Measurements from ENCODE around the gene WDR91.
"Not testable (repeated sequence)": the region's sequence is repeated elsewhere in the genome, so short reads cannot be mapped to it uniquely, and the experiment has no call there.

The WDR91 gene

GRCh38 chr7:135178364-135178763 is 33.0 kb downstream of the WDR91 start:
- no peak for DNase-seq

GRCh38 chr7:135177028-135177696 is 34.2 kb downstream of the WDR91 start:
- DNase-seq: no peak

- no peak for DNase-seq
Measured at GRCh38 chr7:135175931-135176330, 35.4 kb downstream of the WDR91 start.

GRCh38 chr7:135174941-135175340 is 36.4 kb downstream of the WDR91 start:
- DNase-seq: no peak

GRCh38 chr7:135173916-135174315 is 37.4 kb downstream of the WDR91 start:
- not testable (repeated sequence) for DNase-seq

GRCh38 chr7:135171581-135172291 is 39.6 kb downstream of the WDR91 start:
- DNase-seq: not testable (repeated sequence)

GRCh38 chr7:135170998-135171481 is 40.3 kb downstream of the WDR91 start:
- not testable (repeated sequence) for DNase-seq

- DNase-seq: peak; percentile 95
Measured at GRCh38 chr7:135170274-135170997, 40.9 kb downstream of the WDR91 start, which contains the start of gene CYREN. TSS of gene CYREN (minus strand) at chr7:135170707. CDS start at chr7:135168922, 1,785 bp downstream.

- no peak for DNase-seq
Measured at GRCh38 chr7:135169964-135170273, 41.4 kb downstream of the WDR91 start.

GRCh38 chr7:135169141-135169963 is 42.0 kb downstream of the WDR91 start:
- DNase-seq: no peak

GRCh38 chr7:135168489-135169140 is 42.7 kb downstream of the WDR91 start:
- no peak for DNase-seq

- DNase-seq: no peak
Measured at GRCh38 chr7:135168001-135168400, 43.3 kb downstream of the WDR91 start.

- DNase-seq: no peak
Measured at GRCh38 chr7:135167365-135167917, 43.9 kb downstream of the WDR91 start.

GRCh38 chr7:135166338-135166990 is 44.9 kb downstream of the WDR91 start:
- no peak for DNase-seq

- DNase-seq: no peak
Measured at GRCh38 chr7:135165862-135166261, 45.5 kb downstream of the WDR91 start.

- DNase-seq: no peak
Measured at GRCh38 chr7:135164357-135165061, 46.8 kb downstream of the WDR91 start.

- DNase-seq: no peak
Measured at GRCh38 chr7:135162382-135163001, 48.8 kb downstream of the WDR91 start.

GRCh38 chr7:135161669-135162068 is 49.7 kb downstream of the WDR91 start:
- DNase-seq: no peak

- DNase-seq: no peak
Measured at GRCh38 chr7:135160858-135161653, 50.3 kb downstream of the WDR91 start.
